Transverse colon (tissue), 3 donors: Measurements from ENCODE around the gene MATR3.

Experiments used
- EP300 ChIP-seq: sonication (generic); formaldehyde crosslinking; IDR thresholded peaks from one replicate; pipeline ENCODE4 v1.6.1; 2017; ENCODE audit warnings: antibody characterized with exemption, low read depth
- TF ChIP-seq, protein P1 (sequence below), 5 experiments: fragments of 200-600 bp in 3 of 5; fragments of 450-650 bp in 2 of 5; sonication (generic) in 3 of 5; IDR thresholded peaks; 1 replicate in 2 of 5; 2 replicates in 3 of 5; pipeline ENCODE4 v1.5.1; 2016 to 2017; ENCODE audit warnings: antibody characterized with exemption in 5 of 5, inconsistent platforms in 3 of 5, mild to moderate bottlenecking in 2 of 5, moderate library complexity in 1 of 5

DNA sequence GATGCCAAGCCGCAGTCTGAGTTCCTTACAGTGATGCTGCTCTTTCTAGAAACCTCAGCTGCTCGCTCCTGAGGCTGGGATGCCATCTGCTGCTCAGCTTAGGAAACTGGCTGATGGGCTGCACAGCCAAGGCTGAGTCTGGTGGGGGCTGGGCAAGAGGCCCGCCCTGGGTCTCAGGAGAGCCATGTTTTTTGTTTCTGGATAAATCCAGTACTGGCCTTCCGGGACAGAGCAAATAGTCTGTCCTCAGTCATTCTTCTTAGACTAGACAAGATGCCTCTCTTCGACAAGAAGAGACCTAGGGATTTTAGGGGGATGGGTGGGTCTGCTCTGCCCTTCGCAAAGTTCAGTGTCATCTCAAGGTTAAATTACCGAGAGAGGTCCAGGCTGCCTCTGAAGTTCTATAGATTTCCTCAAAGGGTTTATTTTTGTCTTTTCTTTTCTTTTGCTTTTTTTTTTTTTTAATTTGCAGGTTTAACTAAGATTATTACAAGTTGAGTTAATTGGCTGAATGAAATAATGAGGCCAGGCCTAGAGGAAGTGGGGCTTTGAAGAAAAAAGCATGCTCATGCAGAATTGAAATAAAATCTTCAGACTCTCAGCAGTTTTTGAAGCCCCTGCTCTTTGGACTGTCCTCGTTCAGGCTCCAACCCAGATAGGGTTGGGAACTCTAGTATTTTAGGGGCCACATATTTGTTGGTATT lies 30.6 kb upstream of the MATR3 start:
- TF ChIP-seq, protein P1, sequence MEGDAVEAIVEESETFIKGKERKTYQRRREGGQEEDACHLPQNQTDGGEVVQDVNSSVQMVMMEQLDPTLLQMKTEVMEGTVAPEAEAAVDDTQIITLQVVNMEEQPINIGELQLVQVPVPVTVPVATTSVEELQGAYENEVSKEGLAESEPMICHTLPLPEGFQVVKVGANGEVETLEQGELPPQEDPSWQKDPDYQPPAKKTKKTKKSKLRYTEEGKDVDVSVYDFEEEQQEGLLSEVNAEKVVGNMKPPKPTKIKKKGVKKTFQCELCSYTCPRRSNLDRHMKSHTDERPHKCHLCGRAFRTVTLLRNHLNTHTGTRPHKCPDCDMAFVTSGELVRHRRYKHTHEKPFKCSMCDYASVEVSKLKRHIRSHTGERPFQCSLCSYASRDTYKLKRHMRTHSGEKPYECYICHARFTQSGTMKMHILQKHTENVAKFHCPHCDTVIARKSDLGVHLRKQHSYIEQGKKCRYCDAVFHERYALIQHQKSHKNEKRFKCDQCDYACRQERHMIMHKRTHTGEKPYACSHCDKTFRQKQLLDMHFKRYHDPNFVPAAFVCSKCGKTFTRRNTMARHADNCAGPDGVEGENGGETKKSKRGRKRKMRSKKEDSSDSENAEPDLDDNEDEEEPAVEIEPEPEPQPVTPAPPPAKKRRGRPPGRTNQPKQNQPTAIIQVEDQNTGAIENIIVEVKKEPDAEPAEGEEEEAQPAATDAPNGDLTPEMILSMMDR (IDR thresholded peaks at IDR 0.05) = peak; percentile 74 to 87 (median 79)
- TF ChIP-seq EP300 = no peak
